ENCODE data around the gene GLB1L3.

The GLB1L3 gene

GRCh38 chr11:134331354-134332188 is 55.4 kb downstream of the GLB1L3 start, which contains the start of gene GLB1L2:
Gene GLB1L2, plus strand, starts transcription at chr11:134331988. Its CDS starts 74 bp downstream, at chr11:134332062.
- Mint-ChIP-seq H3K36me3 (no peaks in the 10 kb centered on the region), H3K4me3 (peak within 1 kb of the TSS; percentile 77), H3K27me3 (peaks cover 19% of the 10 kb centered on the region), H3K27ac (no peak within 1 kb of the TSS), H3K9me3 (no peaks in the 10 kb centered on the region), H3K4me1 (no peaks in the 10 kb centered on the region)
- DNase-seq (ENCODE audit: low spot score in 2 of 2), result peak; percentile 43 to 58
- ATAC-seq (ENCODE audit: low read depth), result peak; percentile 94

GRCh38 chr11:134332189-134332631 is 56.0 kb downstream of the GLB1L3 start:
- ATAC-seq (ENCODE audit: low read depth) (peak; percentile 27), DNase-seq (ENCODE audit: low spot score in 2 of 2) (no peak)
- Mint-ChIP-seq H3K27ac (no peak overlapping the region), H3K4me1 (no peaks in the 10 kb centered on the region), H3K36me3 (no peaks in the 10 kb centered on the region), H3K9me3 (no peaks in the 10 kb centered on the region), H3K4me3 (peak overlapping the region; percentile 76), H3K27me3 (peaks cover 16% of the 10 kb centered on the region)

- no peaks in the 10 kb centered on the region for H3K36me3 Mint-ChIP-seq
- H3K4me3 Mint-ChIP-seq, result peak overlapping the region; percentile 76
- no peaks in the 10 kb centered on the region for H3K4me1 Mint-ChIP-seq
- H3K27me3 Mint-ChIP-seq, result peaks cover 14% of the 10 kb centered on the region
- ATAC-seq (ENCODE audit: low read depth) (no peak), DNase-seq (ENCODE audit: low spot score in 2 of 2) (no peak)
- no peak overlapping the region for H3K27ac Mint-ChIP-seq
- H3K9me3 Mint-ChIP-seq, result no peaks in the 10 kb centered on the region
These were observed 56.6 kb downstream of the GLB1L3 start for GRCh38 chr11:134332782-134333181.

- Mint-ChIP-seq H3K27me3 (peaks cover 14% of the 10 kb centered on the region), H3K4me1 (no peaks in the 10 kb centered on the region), H3K4me3 (no peak overlapping the region), H3K27ac (no peak overlapping the region), H3K36me3 (no peaks in the 10 kb centered on the region), H3K9me3 (no peaks in the 10 kb centered on the region)
- DNase-seq (ENCODE audit: low spot score in 2 of 2) (no peak), ATAC-seq (ENCODE audit: low read depth) (no peak)
These were observed 57.1 kb downstream of the GLB1L3 start for GRCh38 chr11:134333312-134333711.

- Mint-ChIP-seq H3K36me3 (no peaks in the 10 kb centered on the region), H3K4me3 (no peak overlapping the region), H3K4me1 (no peaks in the 10 kb centered on the region), H3K27ac (no peak overlapping the region), H3K9me3 (no peaks in the 10 kb centered on the region), H3K27me3 (peaks cover 14% of the 10 kb centered on the region)
- no peak for DNase-seq (ENCODE audit: low spot score in 2 of 2)
- ATAC-seq (ENCODE audit: low read depth), result no peak
These were observed 57.8 kb downstream of the GLB1L3 start for GRCh38 chr11:134333946-134334345.

- Mint-ChIP-seq H3K9me3 (no peaks in the 10 kb centered on the region), H3K27me3 (peaks cover 14% of the 10 kb centered on the region), H3K36me3 (no peaks in the 10 kb centered on the region), H3K4me3 (no peak overlapping the region), H3K27ac (no peak overlapping the region), H3K4me1 (no peaks in the 10 kb centered on the region)
- ATAC-seq (ENCODE audit: low read depth) (no peak), DNase-seq (ENCODE audit: low spot score in 2 of 2) (no peak)
These were observed 58.8 kb downstream of the GLB1L3 start for GRCh38 chr11:134334796-134335571.

GRCh38 chr11:134337051-134337450 is 60.9 kb downstream of the GLB1L3 start:
- ATAC-seq (ENCODE audit: low read depth), result no peak
- Mint-ChIP-seq H3K4me3 (no peak overlapping the region), H3K27ac (no peak overlapping the region), H3K36me3 (no peaks in the 10 kb centered on the region), H3K27me3 (peaks cover 11% of the 10 kb centered on the region), H3K4me1 (no peaks in the 10 kb centered on the region), H3K9me3 (no peaks in the 10 kb centered on the region)
- DNase-seq (ENCODE audit: low spot score in 2 of 2), result no peak

GRCh38 chr11:134338068-134338467 is 61.9 kb downstream of the GLB1L3 start:
- no peak overlapping the region for H3K27ac Mint-ChIP-seq
- DNase-seq (ENCODE audit: low spot score in 2 of 2) (no peak), ATAC-seq (ENCODE audit: low read depth) (no peak)
- no peak overlapping the region for H3K4me3 Mint-ChIP-seq
- peaks cover 5% of the 10 kb centered on the region for H3K27me3 Mint-ChIP-seq
- no peaks in the 10 kb centered on the region for H3K36me3 Mint-ChIP-seq
- no peaks in the 10 kb centered on the region for H3K4me1 Mint-ChIP-seq
- no peaks in the 10 kb centered on the region for H3K9me3 Mint-ChIP-seq

- Mint-ChIP-seq H3K4me1 (no peaks in the 10 kb centered on the region), H3K9me3 (no peaks in the 10 kb centered on the region), H3K36me3 (no peaks in the 10 kb centered on the region), H3K27me3 (peaks cover 5% of the 10 kb centered on the region), H3K27ac (no peak overlapping the region), H3K4me3 (no peak overlapping the region)
- ATAC-seq (ENCODE audit: low read depth), result no peak
- DNase-seq (ENCODE audit: low spot score in 2 of 2), result no peak
These were observed 62.5 kb downstream of the GLB1L3 start for GRCh38 chr11:134338654-134339053.

- no peaks in the 10 kb centered on the region for H3K9me3 Mint-ChIP-seq
- H3K4me3 Mint-ChIP-seq, result no peak overlapping the region
- H3K36me3 Mint-ChIP-seq, result no peaks in the 10 kb centered on the region
- H3K27me3 Mint-ChIP-seq, result peaks cover 5% of the 10 kb centered on the region
- DNase-seq (ENCODE audit: low spot score in 2 of 2), result no peak
- no peaks in the 10 kb centered on the region for H3K4me1 Mint-ChIP-seq
- H3K27ac Mint-ChIP-seq, result no peak overlapping the region
- ATAC-seq (ENCODE audit: low read depth), result no peak
These were observed 63.6 kb downstream of the GLB1L3 start for GRCh38 chr11:134339756-134340155.

- ATAC-seq (ENCODE audit: low read depth), result no peak
- Mint-ChIP-seq H3K27ac (no peak overlapping the region), H3K4me1 (no peaks in the 10 kb centered on the region), H3K9me3 (no peaks in the 10 kb centered on the region), H3K27me3 (peaks cover 2% of the 10 kb centered on the region), H3K36me3 (no peaks in the 10 kb centered on the region), H3K4me3 (no peak overlapping the region)
- DNase-seq (ENCODE audit: low spot score in 2 of 2), result no peak
These were observed 64.3 kb downstream of the GLB1L3 start for GRCh38 chr11:134340354-134340964.

GRCh38 chr11:134341805-134342571 is 65.8 kb downstream of the GLB1L3 start:
- Mint-ChIP-seq H3K27ac (no peak overlapping the region), H3K4me1 (no peaks in the 10 kb centered on the region), H3K36me3 (no peaks in the 10 kb centered on the region), H3K4me3 (no peak overlapping the region), H3K27me3 (peaks cover 3% of the 10 kb centered on the region), H3K9me3 (no peaks in the 10 kb centered on the region)
- no peak for ATAC-seq (ENCODE audit: low read depth)
- DNase-seq (ENCODE audit: low spot score in 2 of 2), result no peak

GRCh38 chr11:134342572-134343340 is 66.6 kb downstream of the GLB1L3 start:
- Mint-ChIP-seq H3K27ac (no peak overlapping the region), H3K36me3 (no peaks in the 10 kb centered on the region), H3K4me3 (no peak overlapping the region), H3K4me1 (no peaks in the 10 kb centered on the region), H3K27me3 (peaks cover 4% of the 10 kb centered on the region), H3K9me3 (no peaks in the 10 kb centered on the region)
- ATAC-seq (ENCODE audit: low read depth) (no peak), DNase-seq (ENCODE audit: low spot score in 2 of 2) (no peak)

Data from memory B cell (primary cell).